ENCODE data around the gene DACT2. TPM values are rescaled to one million over a fixed set of nuclear protein-coding genes. Genes with fewer than 3 reads are reported as not detected.
A peak's percentile ranks its signal among the peaks of the same experiment; 100 is the strongest.

The DACT2 gene
- total RNA-seq, 1 donor from 2014 or later, result 1.4 TPM

- Mint-ChIP-seq H3K9me3 (ENCODE audit: unreplicated experiment) (no peaks in the 10 kb centered on the region), H3K27me3 (ENCODE audit: unreplicated experiment) (peaks cover 48% of the 10 kb centered on the region), H3K4me3 (ENCODE audit: unreplicated experiment) (no peak overlapping the region), H3K36me3 (ENCODE audit: unreplicated experiment) (no peaks in the 10 kb centered on the region), H3K4me1 (ENCODE audit: unreplicated experiment) (peaks cover 7% of the 10 kb centered on the region), H3K27ac (ENCODE audit: unreplicated experiment) (no peak overlapping the region)
- no peak for DNase-seq (ENCODE audit: extremely low spot score, unreplicated experiment)
- TF ChIP-seq CTCF (IDR thresholded peaks at IDR 0.05), result no peak
Observed at GRCh38 chr6:168280020-168280898, 39.3 kb downstream of the DACT2 start.

DNA sequence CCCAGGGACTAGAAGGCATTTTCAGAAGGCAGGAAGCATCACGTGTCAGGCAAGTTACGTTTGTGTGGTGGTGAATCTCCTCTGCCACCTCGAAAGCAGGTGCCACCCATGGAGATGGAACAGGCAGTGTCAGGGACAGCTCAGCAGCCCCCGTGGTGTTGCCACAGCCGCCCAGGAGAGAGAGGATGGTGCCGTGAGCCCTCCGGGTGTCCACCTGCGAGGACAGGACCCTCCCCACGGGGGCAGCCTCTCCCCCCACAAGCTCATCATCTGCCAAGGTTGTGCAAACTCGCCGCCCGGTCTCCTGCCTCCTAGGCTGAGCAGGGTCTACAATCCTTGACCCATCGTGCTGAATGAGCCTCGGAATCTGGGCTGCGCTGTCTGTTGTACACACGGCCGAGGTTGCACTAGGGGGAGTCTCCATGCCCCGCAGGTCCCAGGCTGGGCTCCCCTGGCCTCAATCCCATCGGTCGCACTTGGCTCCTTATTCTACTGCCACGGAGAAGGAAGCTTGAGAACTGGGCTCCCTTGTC lies 40.1 kb downstream of the DACT2 start:
- H3K4me3 Mint-ChIP-seq (ENCODE audit: unreplicated experiment), result no peak overlapping the region
- DNase-seq (ENCODE audit: extremely low spot score, unreplicated experiment), result peak; percentile 81
- H3K9me3 Mint-ChIP-seq (ENCODE audit: unreplicated experiment), result no peaks in the 10 kb centered on the region
- H3K4me1 Mint-ChIP-seq (ENCODE audit: unreplicated experiment), result peaks cover 6% of the 10 kb centered on the region
- H3K36me3 Mint-ChIP-seq (ENCODE audit: unreplicated experiment), result no peaks in the 10 kb centered on the region
- H3K27ac Mint-ChIP-seq (ENCODE audit: unreplicated experiment), result no peak overlapping the region
- peaks cover 50% of the 10 kb centered on the region for H3K27me3 Mint-ChIP-seq (ENCODE audit: unreplicated experiment)
- TF ChIP-seq CTCF (IDR thresholded peaks at IDR 0.05), result no peak

DNA sequence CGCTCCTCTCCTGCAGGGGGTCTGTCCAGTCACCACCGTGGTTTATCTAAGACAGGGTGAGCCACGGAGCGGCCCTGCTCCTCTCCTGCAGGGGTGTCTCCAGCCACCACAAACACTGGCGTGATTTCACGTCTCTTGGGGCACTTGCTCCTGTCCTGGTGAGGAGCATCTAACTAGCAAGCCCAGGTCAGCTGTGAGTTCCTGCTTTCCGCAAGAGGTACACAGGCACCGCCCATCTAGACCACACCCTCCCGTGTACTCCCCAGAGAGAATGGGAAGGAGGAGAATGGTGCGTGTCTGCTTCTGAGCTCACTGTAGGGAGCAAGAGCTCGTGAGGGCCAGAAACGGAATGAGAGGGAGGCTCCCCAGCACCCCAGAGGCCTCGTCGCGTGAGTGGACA lies 40.7 kb downstream of the DACT2 start:
- no peaks in the 10 kb centered on the region for H3K36me3 Mint-ChIP-seq (ENCODE audit: unreplicated experiment)
- H3K9me3 Mint-ChIP-seq (ENCODE audit: unreplicated experiment), result no peaks in the 10 kb centered on the region
- DNase-seq (ENCODE audit: extremely low spot score, unreplicated experiment), result no peak
- peaks cover 3% of the 10 kb centered on the region for H3K4me1 Mint-ChIP-seq (ENCODE audit: unreplicated experiment)
- no peak overlapping the region for H3K27ac Mint-ChIP-seq (ENCODE audit: unreplicated experiment)
- peaks cover 50% of the 10 kb centered on the region for H3K27me3 Mint-ChIP-seq (ENCODE audit: unreplicated experiment)
- no peak overlapping the region for H3K4me3 Mint-ChIP-seq (ENCODE audit: unreplicated experiment)
- no peak for TF ChIP-seq CTCF (IDR thresholded peaks at IDR 0.05)

DNA sequence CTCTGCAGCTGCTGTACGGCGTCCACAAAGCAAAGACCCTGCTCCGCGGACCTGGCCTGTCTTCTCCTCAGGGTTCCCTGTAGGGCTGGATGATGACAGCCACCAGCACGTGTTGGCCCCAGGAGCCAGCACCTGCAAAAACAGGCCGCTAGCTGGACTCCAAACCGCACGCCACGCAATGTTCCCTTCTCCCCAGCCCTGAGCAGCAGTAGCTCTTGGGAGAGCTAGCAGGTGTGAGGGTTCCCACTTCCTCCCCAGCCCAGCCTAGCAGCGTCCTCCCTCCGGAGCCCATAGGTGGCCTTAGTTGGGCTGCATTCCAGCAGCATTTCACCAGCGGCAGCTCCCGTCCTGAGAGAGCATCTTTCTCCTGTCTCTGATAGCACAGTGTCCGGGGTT lies 42.3 kb downstream of the DACT2 start:
- Mint-ChIP-seq H3K9me3 (ENCODE audit: unreplicated experiment) (no peaks in the 10 kb centered on the region), H3K27me3 (ENCODE audit: unreplicated experiment) (peaks cover 51% of the 10 kb centered on the region), H3K36me3 (ENCODE audit: unreplicated experiment) (no peaks in the 10 kb centered on the region), H3K27ac (ENCODE audit: unreplicated experiment) (no peak overlapping the region), H3K4me1 (ENCODE audit: unreplicated experiment) (peaks cover 3% of the 10 kb centered on the region), H3K4me3 (ENCODE audit: unreplicated experiment) (no peak overlapping the region)
- TF ChIP-seq CTCF (IDR thresholded peaks at IDR 0.05), result no peak
- no peak for DNase-seq (ENCODE audit: extremely low spot score, unreplicated experiment)

DNA sequence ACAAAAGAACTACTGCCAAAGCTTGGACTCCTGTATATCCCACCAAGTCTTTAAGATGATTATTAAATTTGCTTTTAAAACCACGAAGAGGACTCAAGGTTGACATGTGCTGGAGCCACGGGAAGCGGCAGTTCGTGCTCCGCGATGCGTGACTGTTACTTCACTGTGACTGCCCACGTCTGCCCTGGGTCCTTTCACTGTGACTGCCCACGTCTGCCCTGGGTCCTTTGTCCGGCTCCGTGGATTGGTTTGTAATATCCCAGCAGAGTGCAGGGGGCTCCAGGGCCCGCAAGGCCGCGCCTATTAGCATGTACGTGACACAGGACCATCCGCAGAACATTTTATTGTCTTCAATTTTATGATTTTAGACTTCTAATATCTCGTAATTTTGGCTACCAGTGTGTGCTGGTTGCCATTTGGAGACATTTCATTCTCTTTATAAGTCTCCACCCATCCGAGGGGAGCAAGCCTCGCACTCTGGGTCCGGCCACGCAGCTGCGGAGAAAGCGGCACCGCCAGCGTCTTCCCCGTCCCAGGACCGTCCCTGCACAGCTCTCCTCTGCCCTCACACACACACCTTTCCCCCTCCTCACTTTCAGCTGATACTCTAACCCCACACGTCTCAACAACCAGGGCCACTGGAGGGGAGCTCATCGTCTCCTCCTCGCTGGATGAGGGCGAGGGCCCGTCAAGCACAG lies 42.9 kb downstream of the DACT2 start:
- DNase-seq (ENCODE audit: extremely low spot score, unreplicated experiment), result no peak

More for the DNA sequence above, 42.9 kb downstream of the DACT2 start:
- TF ChIP-seq CTCF (IDR thresholded peaks at IDR 0.05), result no peak
- Mint-ChIP-seq H3K27ac (ENCODE audit: unreplicated experiment) (no peak overlapping the region), H3K4me1 (ENCODE audit: unreplicated experiment) (peaks cover 3% of the 10 kb centered on the region), H3K9me3 (ENCODE audit: unreplicated experiment) (no peaks in the 10 kb centered on the region), H3K36me3 (ENCODE audit: unreplicated experiment) (no peaks in the 10 kb centered on the region), H3K4me3 (ENCODE audit: unreplicated experiment) (no peak overlapping the region), H3K27me3 (ENCODE audit: unreplicated experiment) (peaks cover 48% of the 10 kb centered on the region)

Measured in osteocyte (in vitro differentiated cells).